HCT116 (cell line): ENCODE data around the gene GMEB2. TPM values are rescaled to one million over a fixed set of nuclear protein-coding genes. Genes with fewer than 3 reads are reported as not detected.

Source experiments
- ATAC-seq: fragments of 200-7000 bp; cut with Tn5 transposase; 2 replicates; pipeline ENCODE4 v1.9.1; 2020; ENCODE audit warnings: mild to moderate bottlenecking, moderate library complexity
- BruUV-seq: library from RNA; stranded (reverse); fragments of 400-500 nt; replicated peaks from 2 replicates; lab custom pipeline; 2021; lab: Mats Ljungman, UMichigan
- CTCF ChIA-PET: fragments of 300-600 bp; sonication (Branson Sonifier 250); formaldehyde crosslinking; loops from one replicate; lab custom pipeline; 2021; ENCODE audit warnings: antibody characterized with exemption; lab: Charles Lee
- POLR2A ChIA-PET: fragments of 300-600, 350-600 bp; sonication (Branson Sonifier 250); formaldehyde crosslinking; loops from one replicate; lab custom pipeline; 2021; ENCODE audit warnings: antibody characterized with exemption; lab: Charles Lee
- RAD21 ChIA-PET, 2 experiments: fragments of 300-600 bp; sonication (Branson Sonifier 250); formaldehyde crosslinking; loops; one replicate each; lab custom pipeline; 2023; ENCODE audit warnings: low total read pairs in 2 of 2; ENCODE audit not compliant: uncharacterized antibody in 2 of 2, unreplicated experiment in 2 of 2, low non-redundant PET in 1 of 2; lab: Charles Lee
- DNase-seq: peaks from one replicate; pipeline ENCODE4 v3.0.0-alpha.2; 2010; ENCODE audit warnings: low read depth, low spot score
- H2AFZ ChIP-seq: fragments of 200-600 bp; shearing (Covaris generic), sonication (generic); 2 replicates; pipeline ENCODE4 v1.6.1; 2017; ENCODE audit warnings: low read depth, mixed run types, mixed read lengths, antibody characterized with exemption, low read length; ENCODE audit not compliant: poor library complexity, severe bottlenecking
- H3K27ac ChIP-seq: 2 replicates; pipeline ENCODE4 v1.5.1; 2012; ENCODE audit warnings: low read depth, low read length
- H3K27me3 ChIP-seq: fragments of 200-600 bp; sonication (generic); 2 replicates; pipeline ENCODE4 v1.6.1; 2016; ENCODE audit warnings: mixed run types, low read length, mixed read lengths; ENCODE audit not compliant: insufficient read depth
- H3K36me3 ChIP-seq, 2 experiments: fragments of 200-500 bp in 1 of 2; fragments of 200-600 bp in 1 of 2; sonication (Bioruptor generic) in 1 of 2; sonication (generic) in 1 of 2; 2 replicates each; pipeline versions ENCODE4 v1.5.1 to v1.6.1; 2014 to 2016; ENCODE audit warnings: low read length in 2 of 2, inconsistent platforms in 1 of 2, mixed read lengths in 1 of 2, mixed run types in 1 of 2; ENCODE audit not compliant: insufficient read depth in 2 of 2, control insufficient read depth in 1 of 2
- H3K4me1 ChIP-seq, 2 experiments: fragments of 200-600 bp in 1 of 2; sonication (generic) in 1 of 2; 2 replicates each; pipeline versions ENCODE4 v1.5.1 to v1.6.1; 2012 to 2017; ENCODE audit warnings: low read length in 2 of 2, inconsistent platforms in 1 of 2, mild to moderate bottlenecking in 1 of 2, mixed read lengths in 1 of 2, mixed run types in 1 of 2, moderate library complexity in 1 of 2; ENCODE audit not compliant: insufficient read depth in 2 of 2, control insufficient read depth in 1 of 2
- H3K4me2 ChIP-seq: fragments of 200-600 bp; sonication (generic); 2 replicates; pipeline ENCODE4 v1.6.1; 2017; ENCODE audit warnings: mixed run types, low read length, mixed read lengths
- H3K4me3 ChIP-seq, 2 experiments: fragments of 200-600 bp in 1 of 2; sonication (generic) in 1 of 2; replicated peaks in 1 of 2; 2 replicates each; pipeline ENCODE4 v1.5.1; 2011 to 2016; ENCODE audit warnings: low read length in 2 of 2, control low read depth in 1 of 2, low read depth in 1 of 2, mild to moderate bottlenecking in 1 of 2, mixed read lengths in 1 of 2, mixed run types in 1 of 2
- H3K79me2 ChIP-seq: fragments of 200-600 bp; sonication (generic); 2 replicates; pipeline ENCODE4 v1.6.1; 2017; ENCODE audit warnings: mild to moderate bottlenecking, mixed run types, low read length, moderate library complexity, mixed read lengths; ENCODE audit not compliant: insufficient read depth
- H3K9ac ChIP-seq: fragments of 200-600 bp; sonication (generic); 2 replicates; pipeline ENCODE4 v1.6.1; 2016; ENCODE audit warnings: low read length, mixed read lengths
- H3K9me2 ChIP-seq: fragments of 200-600 bp; sonication (generic), shearing (Covaris generic); 2 replicates; pipeline ENCODE4 v1.6.1; 2017; ENCODE audit warnings: mixed run types, mild to moderate bottlenecking, moderate library complexity; ENCODE audit not compliant: insufficient read depth
- H3K9me3 ChIP-seq, 2 experiments: fragments of 200-500 bp in 1 of 2; fragments of 200-600 bp in 1 of 2; sonication (Bioruptor generic) in 1 of 2; sonication (generic) in 1 of 2; 2 replicates each; pipeline ENCODE4 v1.6.1; 2014 to 2017; ENCODE audit warnings: low read length in 2 of 2, mixed read lengths in 2 of 2, inconsistent platforms in 1 of 2, low read depth in 1 of 2, mild to moderate bottlenecking in 1 of 2, mixed run types in 1 of 2, moderate library complexity in 1 of 2; ENCODE audit not compliant: control insufficient read depth in 1 of 2, insufficient read depth in 1 of 2
- H4K20me1 ChIP-seq: fragments of 200-600 bp; sonication (generic), shearing (Covaris generic); 2 replicates; pipeline ENCODE4 v1.6.1; 2017; ENCODE audit warnings: mixed run types, mild to moderate bottlenecking, moderate library complexity; ENCODE audit not compliant: insufficient read depth
- CBX3 ChIP-seq: IDR thresholded peaks from 2 replicates; pipeline ENCODE4 v1.6.1; 2012; ENCODE audit warnings: low read depth
- CEBPB ChIP-seq: IDR thresholded peaks from 2 replicates; pipeline ENCODE4 v1.6.1; 2012; ENCODE audit warnings: low read depth
- EGR1 ChIP-seq: IDR thresholded peaks from 2 replicates; pipeline ENCODE4 v1.6.1; 2012; ENCODE audit warnings: low read depth
- EZH2 ChIP-seq: fragments of 200-600 bp; sonication (generic); IDR thresholded peaks from 2 replicates; pipeline ENCODE4 v1.6.1; 2017; ENCODE audit warnings: antibody characterized with exemption, mixed run types
- POLR2A ChIP-seq: IDR thresholded peaks from 2 replicates; pipeline ENCODE4 v1.7.0; 2011; ENCODE audit warnings: borderline replicate concordance; ENCODE audit not compliant: insufficient read depth, insufficient read length; ENCODE audit errors: extremely low read depth
- POLR2AphosphoS5 ChIP-seq: IDR thresholded peaks from 2 replicates; pipeline ENCODE4 v1.6.1; 2011; ENCODE audit warnings: mild to moderate bottlenecking, low read depth, low read length, moderate library complexity
- RAD21 ChIP-seq: IDR thresholded peaks from 2 replicates; pipeline ENCODE4 v1.6.1; 2012; ENCODE audit warnings: low read depth, mild to moderate bottlenecking
- SP1 ChIP-seq: IDR thresholded peaks from 2 replicates; pipeline ENCODE4 v1.6.1; 2012; ENCODE audit warnings: low read depth
- TCF7L2 ChIP-seq: IDR thresholded peaks from 2 replicates; pipeline ENCODE4 v1.7.0; 2011; ENCODE audit warnings: borderline replicate concordance, inconsistent platforms; ENCODE audit not compliant: insufficient read depth, insufficient read length; ENCODE audit errors: extremely low read depth
- ZFX ChIP-seq: fragments of 450-650 bp; IDR thresholded peaks from 2 replicates; pipeline ENCODE4 v1.6.1; 2017
- ZNF274 ChIP-seq: fragments of 200-500 bp; sonication (Bioruptor generic); IDR thresholded peaks from 2 replicates; pipeline ENCODE4 v1.6.1; 2014; ENCODE audit warnings: mild to moderate bottlenecking, low read depth, low read length, inconsistent platforms
- intact Hi-C: fragments of 100-400 bp; cut with micrococcal nuclease; formaldehyde crosslinking; loops from 2 replicates; pipeline ENCODE4 v1.10.0; 2022
- total RNA-seq: library from RNA; stranded (reverse); gene quantifications from one replicate; pipeline ENCODE4 v1.2.1, GENCODE V29; 2021; ENCODE audit not compliant: unreplicated experiment
- TF ChIP-seq, protein P1 (sequence below): IDR thresholded peaks from 2 replicates; pipeline ENCODE4 v1.6.1; 2012
- TF ChIP-seq, protein P2 (sequence below), 3 experiments: fragments of 200-600 bp in 1 of 3; sonication (generic) in 1 of 3; IDR thresholded peaks in 2 of 3; conservative IDR thresholded peaks in 1 of 3; 2 replicates each; pipeline ENCODE4 v1.5.1; 2012 to 2017; ENCODE audit warnings: low read depth in 2 of 3, low read length in 2 of 3, antibody characterized with exemption in 1 of 3, borderline replicate concordance in 1 of 3, control low read depth in 1 of 3, mild to moderate bottlenecking in 1 of 3, mixed read lengths in 1 of 3, mixed run types in 1 of 3, moderate library complexity in 1 of 3; ENCODE audit not compliant: insufficient read depth in 1 of 3

The GMEB2 gene
- total RNA-seq, 1 experiment from 2014 or later, result 13.9 TPM

DNA sequence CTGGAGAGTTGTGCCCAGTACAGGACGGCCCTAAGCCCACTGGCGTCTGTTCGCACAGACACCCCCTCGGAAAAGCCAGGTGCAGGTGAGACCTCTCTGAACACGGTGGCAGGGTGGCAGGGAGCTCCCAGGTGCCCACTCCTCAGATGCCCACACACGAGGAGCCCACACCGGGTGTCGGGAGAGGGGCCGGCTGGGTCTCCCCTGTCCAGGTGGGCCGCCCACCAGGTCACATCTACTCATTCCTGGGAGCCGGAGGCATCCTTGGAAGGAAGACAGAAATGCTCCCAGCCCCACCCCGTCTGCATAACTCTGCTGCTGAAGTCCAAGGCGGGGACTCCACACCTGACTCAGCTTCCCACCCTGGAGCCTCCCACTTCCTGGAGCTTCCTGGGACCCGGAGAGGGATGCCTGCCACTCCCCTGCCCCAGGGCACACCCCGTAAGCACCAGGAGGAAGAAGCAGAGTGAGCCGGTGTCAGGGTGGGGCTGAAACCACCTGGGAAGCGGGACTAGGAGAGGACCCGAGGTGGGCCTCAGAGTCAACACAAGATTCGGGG is 81.9 kb downstream of the GMEB2 start:
- ChIA-PET POLR2A (interaction anchor here (0.6 to 2.0 kb wide), 2 partner anchors 9 to 25 kb away, joined by 3 to 4 read pairs; no protein-coding TSS in a partner anchor), RAD21 (no interaction called here)
- peak; percentile 82 for ATAC-seq

DNA sequence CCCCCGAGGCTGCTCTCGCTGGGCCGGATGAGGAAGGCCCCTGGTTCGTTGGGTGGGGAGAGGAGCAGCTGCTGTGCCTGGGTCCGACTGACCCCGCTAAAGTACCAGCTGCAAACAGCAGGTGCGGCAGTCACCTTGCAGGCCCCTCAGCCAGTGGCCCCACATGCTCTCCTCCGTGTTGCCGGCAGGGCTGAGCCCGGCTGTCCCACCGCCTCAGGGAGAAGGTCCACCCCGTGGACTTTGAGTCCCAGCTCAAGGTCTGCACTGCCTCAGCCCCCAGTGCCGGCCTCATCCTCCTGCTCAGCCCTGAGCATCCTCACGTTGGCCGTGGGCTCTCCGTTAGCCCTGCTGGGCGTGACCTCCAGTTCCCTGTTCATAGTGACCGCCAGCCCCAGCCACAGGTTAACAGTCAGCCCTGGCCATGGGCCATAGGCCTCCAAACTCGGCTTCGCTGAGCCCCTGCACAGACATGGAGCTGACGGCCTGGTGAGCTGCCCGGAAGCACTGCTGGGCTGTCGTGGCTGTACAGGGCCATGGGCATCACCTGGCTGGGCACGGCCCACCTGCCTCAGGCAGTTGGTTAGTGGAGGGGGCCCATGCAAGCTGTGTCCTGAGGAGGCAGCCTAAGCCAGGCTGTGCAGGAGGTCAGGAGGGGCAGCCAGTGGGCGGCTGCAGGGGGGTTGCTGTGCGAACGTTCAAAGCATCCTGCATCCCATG is 82.5 kb downstream of the GMEB2 start:
- intact Hi-C loops, result no loop called here
- Histone ChIP-seq H3K79me2 (no peaks in the 10 kb centered on the region), H2AFZ (no peak overlapping the region), H3K36me3 (no peaks in the 10 kb centered on the region), H3K9me2 (no peaks in the 10 kb centered on the region), H3K4me1 (peaks cover 39 to 78% of the 10 kb centered on the region in 2 experiments), H3K9ac (peak overlapping the region; percentile 37), H3K27me3 (no peaks in the 10 kb centered on the region), H3K27ac (peak overlapping the region; percentile 72), H3K9me3 (no peaks in the 10 kb centered on the region), H4K20me1 (no peaks in the 10 kb centered on the region), H3K4me2 (peak overlapping the region; percentile 71), H3K4me3 (no peak overlapping the region; a peak in 1 of 4 replicates)
- DNase-seq (no peak), ATAC-seq (peak; percentile 17; the same call in 1 of the 2 replicates)
- POLR2A ChIA-PET, result interaction anchor here (1.6 to 2.0 kb wide), 2 partner anchors 8 to 321 kb away, joined by 4 to 8 read pairs; partner anchors contain the start of gene TPD52L2
- BruUV-seq, result no TSS peak
- CTCF ChIA-PET, result interaction anchor here (1.3 kb wide), 1 partner anchor 320 kb away, joined by 3 read pairs; the partner anchor contains the start of gene TPD52L2
- RAD21 ChIA-PET, result no interaction called here
- no peak for TF ChIP-seq POLR2A
- TF ChIP-seq EGR1, result no peak
- no peak for TF ChIP-seq SP1
- TF ChIP-seq ZNF274, result no peak
- TF ChIP-seq CEBPB, result no peak
- TF ChIP-seq POLR2AphosphoS5, result no peak
- TF ChIP-seq EZH2, result no peak
- TF ChIP-seq, protein P1, sequence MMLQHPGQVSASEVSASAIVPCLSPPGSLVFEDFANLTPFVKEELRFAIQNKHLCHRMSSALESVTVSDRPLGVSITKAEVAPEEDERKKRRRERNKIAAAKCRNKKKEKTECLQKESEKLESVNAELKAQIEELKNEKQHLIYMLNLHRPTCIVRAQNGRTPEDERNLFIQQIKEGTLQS, result no peak
- TF ChIP-seq ZFX, result no peak
- TF ChIP-seq, protein P2, sequence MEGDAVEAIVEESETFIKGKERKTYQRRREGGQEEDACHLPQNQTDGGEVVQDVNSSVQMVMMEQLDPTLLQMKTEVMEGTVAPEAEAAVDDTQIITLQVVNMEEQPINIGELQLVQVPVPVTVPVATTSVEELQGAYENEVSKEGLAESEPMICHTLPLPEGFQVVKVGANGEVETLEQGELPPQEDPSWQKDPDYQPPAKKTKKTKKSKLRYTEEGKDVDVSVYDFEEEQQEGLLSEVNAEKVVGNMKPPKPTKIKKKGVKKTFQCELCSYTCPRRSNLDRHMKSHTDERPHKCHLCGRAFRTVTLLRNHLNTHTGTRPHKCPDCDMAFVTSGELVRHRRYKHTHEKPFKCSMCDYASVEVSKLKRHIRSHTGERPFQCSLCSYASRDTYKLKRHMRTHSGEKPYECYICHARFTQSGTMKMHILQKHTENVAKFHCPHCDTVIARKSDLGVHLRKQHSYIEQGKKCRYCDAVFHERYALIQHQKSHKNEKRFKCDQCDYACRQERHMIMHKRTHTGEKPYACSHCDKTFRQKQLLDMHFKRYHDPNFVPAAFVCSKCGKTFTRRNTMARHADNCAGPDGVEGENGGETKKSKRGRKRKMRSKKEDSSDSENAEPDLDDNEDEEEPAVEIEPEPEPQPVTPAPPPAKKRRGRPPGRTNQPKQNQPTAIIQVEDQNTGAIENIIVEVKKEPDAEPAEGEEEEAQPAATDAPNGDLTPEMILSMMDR (IDR thresholded peaks at IDR 0.05 in 2 of 3, conservative IDR thresholded peaks at IDR 0.05 in 1 of 3; ENCODE audit: borderline replicate concordance in 1 of 3, insufficient read depth in 1 of 3, low read depth in 2 of 3, low read length in 2 of 3), result no peak
- no peak for TF ChIP-seq TCF7L2
- no peak for TF ChIP-seq RAD21
- TF ChIP-seq CBX3, result no peak

More for the DNA sequence above, 81.9 kb downstream of the GMEB2 start:
- Histone ChIP-seq H3K4me1 (peaks cover 38 to 73% of the 10 kb centered on the region in 2 experiments), H3K9me2 (no peaks in the 10 kb centered on the region), H3K36me3 (no peaks in the 10 kb centered on the region), H4K20me1 (no peaks in the 10 kb centered on the region), H3K79me2 (no peaks in the 10 kb centered on the region), H3K4me2 (peak overlapping the region; percentile 71), H3K9ac (peak overlapping the region; percentile 37), H3K27me3 (no peaks in the 10 kb centered on the region)
- BruUV-seq, result no TSS peak
- TF ChIP-seq POLR2AphosphoS5 (peak; percentile 48), TCF7L2 (no peak), ZNF274 (no peak)
- TF ChIP-seq, all 23 proteins: peak for 1
- Histone ChIP-seq H3K27ac (peak overlapping the region; percentile 72), H2AFZ (no peak overlapping the region), H3K9me3 (no peaks in the 10 kb centered on the region), H3K4me3 (peak overlapping the region; percentile 28 to 47)
- peak; percentile 67 for DNase-seq
- CTCF ChIA-PET, result no interaction called here
- intact Hi-C loops, result no loop called here
